GM19193 (cell line): ENCODE measurements around the gene GMIP.

ENCODE experiments used
- POLR2A ChIP-seq: IDR thresholded peaks from 4 replicates; pipeline ENCODE4 v1.6.1; 2011; ENCODE audit not compliant: insufficient read depth, insufficient read length; ENCODE audit errors: extremely low read depth

The GMIP gene

DNA sequence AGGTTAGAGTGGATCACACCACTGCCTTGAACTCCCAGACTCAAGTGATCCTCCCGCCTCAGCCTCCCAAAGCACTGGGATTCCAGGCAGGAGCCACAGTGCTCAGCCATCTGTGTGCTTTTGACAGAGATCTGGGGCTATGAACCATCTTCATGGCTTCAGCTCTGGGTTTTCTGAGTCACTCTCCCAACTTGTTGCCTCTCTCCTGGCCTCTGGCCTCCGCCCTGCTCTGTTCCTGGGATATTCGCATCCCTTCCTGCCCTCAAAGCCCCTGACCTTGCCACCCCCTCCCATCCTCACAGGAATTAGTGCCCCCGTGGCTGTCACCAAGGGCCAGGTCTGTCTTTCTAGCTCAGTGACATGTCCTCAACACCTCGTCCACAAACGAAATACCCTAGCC, 5.7 kb upstream of the GMIP start:
- TF ChIP-seq POLR2A: no peak

DNA sequence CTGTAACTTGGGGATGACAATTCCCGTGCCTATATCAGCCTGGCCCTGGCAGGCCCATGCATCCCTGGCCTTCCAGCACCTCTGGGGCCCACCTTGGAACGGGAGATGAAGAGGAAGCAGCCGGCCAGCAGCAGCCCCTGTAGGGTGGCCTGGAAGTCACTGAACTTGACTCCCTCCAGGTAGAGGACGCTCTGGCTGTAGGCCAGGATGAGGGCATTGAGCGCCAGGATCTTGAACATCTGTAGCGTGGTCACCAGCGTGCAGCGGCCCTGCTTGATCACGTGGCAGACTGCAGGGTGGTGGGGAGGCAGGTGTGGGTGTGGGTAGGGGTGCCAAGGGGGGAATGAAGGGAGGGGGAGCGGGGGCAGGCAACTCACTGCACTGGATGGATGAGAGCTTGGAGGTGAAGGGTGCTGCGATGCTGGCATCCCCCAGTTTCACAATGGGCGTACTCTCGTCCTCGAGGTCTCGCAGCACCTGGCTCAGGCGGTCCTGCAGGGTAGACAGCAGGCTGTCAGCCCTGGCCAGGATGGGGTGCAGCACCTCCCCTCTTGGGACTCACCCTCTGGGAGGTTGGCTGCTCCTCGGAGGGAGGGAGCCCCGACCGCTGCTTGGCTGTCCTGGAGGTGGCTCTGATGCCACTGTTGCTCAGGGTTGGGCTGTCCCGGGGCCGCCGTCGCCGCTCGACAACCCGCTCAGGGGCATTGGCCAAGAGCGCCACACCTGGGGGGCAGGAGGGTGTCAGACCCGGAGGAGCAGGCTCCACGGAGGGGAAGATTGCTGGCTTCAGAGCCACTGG, 3.8 kb upstream of the GMIP start:
- TF ChIP-seq POLR2A: no peak

DNA sequence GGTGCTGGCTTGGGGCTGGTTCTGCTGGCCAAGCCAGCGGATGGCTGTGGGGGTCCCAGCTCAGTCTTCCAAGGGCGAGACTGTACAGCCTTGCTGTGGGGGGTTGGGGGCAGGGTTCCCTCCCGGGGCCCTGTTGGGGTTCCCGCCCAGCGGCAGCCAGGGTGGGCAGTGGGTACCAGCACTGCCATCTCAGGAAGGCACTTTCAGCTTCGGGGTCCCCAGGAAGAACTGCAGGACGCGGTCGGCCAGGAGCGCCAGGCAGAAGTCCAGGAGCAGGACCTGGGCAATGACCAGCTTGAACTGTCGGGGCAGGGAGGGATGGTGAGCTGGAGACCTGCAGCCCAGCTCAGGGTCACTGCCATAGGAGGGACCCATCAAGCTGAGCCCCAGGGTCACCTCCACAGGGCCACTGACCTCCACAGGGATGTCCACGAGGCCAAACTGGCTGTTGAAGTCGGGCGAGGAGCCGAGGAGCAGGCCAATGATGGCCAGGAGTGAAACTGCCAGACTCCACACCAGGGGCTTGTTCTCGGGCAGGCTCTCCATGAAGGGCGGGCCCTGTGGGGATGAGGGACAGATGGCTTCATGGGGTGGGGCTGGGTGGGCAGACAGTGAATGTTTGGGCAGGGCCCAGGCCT, 1.9 kb upstream of the GMIP start:
- no peak for TF ChIP-seq POLR2A

DNA sequence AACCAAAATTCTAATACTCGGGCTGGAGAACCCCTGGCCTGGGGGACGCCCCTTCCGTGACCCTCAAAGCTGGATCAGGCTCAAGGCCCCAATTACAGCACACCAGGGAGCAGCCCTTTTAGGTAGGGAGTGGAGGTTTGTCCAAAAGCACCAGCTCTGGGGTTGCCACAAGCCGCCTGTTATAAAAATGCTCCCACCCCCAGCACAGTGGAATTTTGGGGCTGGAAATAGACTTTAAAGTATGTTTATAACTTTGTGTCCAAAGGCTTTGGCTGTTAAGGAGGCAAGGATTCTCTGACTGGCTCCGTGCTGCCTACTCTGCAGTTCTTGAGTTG, 564 bp upstream of the GMIP start:
- TF ChIP-seq POLR2A: no peak

DNA sequence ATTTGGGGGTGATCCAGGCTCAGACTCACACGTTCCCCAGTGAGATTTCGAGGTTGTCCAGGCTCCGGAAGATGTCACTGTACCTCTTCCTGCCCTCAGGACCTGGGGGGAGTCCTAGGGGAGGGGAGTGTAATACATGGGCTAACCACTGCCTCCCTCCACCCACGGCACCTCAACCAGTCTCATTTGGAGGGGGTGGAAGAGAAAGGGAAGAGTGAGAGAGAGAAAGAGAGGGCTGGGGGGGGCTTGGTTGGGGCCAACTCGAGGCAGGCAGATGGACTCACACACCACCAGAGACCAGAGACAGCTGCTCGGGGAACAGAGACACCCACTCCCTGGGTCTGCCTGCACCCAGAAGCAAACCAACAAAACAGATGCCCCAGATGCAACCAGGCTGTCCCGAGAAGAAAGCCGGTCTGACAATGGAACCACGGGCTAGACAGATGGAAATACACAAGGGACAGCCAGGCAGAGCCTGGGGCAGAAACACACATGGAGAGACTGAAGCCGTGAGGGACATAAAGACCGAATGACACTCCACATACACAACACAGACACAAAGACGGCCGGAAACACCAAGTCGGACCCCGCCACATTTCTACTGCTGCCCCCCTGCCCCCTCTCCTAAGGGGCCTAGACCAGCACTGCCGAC, 825 bp downstream of the GMIP start:
- no peak for TF ChIP-seq POLR2A

DNA sequence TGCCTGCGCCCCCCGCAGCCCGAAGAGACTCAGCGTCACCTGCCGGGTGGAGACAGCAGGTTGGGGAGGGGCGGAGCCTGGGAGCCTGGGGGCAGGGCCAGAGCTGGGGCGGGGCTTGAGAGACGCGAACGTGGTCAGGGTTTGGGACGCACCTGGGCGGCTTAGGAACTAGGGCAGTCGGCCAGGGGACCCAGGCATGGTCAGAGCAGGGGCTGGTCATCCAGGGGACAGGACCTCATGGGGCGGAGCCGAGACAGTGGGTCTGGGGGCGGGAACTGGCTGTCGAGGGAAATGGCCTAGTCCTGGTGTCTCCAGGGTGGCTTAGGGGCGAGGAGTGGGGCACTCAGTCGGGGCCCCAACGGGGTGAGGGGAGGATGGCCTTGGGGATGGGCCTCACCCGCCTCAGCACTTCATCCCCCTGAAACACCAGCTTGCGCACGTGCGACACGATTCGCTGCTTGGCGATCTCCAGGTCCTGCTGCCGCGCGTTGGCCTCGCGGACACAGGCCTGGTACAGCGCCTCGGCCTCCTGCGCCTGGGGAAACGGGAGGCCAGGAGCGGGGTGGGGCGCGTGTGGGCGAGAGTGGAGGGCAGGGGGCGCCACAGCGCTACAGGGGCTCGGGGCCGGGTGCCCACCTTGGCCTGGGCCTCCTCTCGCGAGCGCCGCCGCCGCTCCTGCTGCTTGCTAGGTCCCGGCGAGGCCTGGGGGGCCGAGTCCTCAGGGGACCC, 5.8 kb downstream of the GMIP start:
- no peak for TF ChIP-seq POLR2A

DNA sequence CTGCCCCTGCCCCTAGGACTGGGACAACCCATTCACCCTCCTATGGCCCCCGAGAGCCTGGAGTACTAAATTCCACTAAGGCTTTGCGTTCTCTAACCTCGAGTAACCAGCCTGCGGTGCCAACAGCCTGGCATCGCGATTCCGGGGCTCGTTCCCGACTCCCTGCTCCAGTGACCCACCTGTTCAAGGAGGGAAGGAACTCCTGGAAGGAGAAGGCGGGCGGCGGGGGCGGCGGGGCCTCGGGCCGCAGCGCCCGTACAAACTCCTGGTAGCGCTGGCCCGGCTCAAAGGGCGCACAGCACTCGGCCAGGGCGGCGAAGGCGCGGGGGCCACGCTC, 6.3 kb downstream of the GMIP start:
- TF ChIP-seq POLR2A: no peak

DNA sequence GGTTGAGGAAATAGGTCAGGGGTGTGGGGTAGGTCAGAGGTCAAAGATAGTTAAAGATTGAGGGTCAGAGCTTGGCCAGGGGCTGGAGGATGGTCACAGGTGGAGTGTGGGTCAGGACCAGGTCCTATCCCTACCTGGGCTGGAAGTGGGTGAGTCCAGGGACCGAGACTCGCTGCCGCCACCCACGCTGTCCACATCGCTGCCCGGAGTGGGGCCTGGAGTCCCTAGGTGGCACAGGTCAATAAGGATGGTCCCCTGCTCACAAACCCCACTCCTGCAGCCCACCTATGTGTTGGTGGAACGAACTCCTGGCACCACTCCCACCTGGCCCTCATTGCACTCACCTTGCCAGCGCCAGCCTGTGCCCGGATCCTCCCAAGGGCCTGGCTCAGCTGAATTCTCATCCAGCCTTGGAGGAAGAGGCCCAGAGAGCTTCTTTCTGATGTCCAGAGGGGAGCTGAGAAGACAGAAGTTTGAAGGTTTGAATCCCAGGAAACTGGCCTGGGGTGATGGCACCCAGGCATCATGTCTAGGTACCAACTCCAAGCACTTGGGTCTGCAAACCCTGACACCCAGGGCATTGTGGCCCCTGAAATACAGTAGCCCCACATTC, 6.8 kb downstream of the GMIP start:
- no peak for TF ChIP-seq POLR2A

DNA sequence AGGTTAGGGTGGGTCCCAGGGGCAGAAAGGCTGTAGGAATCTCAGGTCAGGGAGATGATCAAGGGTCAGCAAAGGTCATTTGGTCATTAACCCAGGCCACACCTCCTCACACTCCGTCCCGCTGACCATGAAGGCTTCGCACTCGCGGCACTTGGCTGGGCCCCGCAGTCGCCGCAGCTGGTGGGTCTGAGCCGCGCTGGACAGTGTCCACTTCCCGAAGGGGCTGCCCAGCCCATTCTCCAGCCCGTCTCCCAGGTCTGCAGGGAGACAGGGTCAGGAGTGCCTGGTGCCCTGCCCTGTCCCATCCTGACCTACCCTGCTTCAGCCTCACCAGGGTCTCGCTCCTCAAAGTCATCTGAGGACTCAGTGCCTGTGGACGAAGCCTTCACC, 8.1 kb downstream of the GMIP start:
- TF ChIP-seq POLR2A: no peak

DNA sequence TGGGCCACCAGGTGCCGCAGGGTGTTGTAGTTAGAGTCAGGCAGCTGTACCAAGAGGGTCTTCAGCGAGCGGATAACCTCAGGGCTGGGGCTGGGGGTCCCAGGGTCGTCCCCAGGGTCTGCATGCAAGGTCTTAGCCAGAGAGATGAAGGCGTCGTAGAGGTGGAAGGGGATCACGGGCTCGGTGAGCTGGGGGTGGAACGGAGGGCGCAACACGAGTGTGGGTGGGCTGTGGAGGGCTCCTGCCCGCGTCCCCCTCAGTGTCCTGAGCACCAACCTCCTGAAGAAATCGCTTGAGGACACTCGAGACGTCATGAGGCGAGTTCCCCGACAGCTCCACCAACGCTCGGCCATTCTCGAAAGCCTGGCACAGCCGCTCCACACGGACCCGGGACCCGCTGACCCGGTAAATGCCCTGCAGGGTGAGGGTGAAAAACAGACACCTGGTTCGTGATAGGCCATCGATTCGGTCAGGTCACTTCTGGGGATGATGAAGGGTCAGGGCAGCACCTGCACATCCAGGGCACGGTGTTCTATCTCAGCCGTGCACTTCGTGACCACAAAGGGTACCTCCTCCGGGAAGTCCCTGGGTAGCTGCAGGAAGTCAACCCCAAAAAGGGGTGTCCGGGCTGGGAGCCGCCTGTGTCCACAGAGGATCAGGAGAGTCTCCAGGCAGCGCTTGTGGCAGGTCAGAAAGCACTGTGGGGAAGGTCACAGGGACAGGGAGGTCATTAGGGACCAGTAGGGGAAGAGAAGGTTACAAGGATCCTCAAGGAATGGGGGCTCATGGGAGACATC, 8.7 kb downstream of the GMIP start:
- no peak for TF ChIP-seq POLR2A

DNA sequence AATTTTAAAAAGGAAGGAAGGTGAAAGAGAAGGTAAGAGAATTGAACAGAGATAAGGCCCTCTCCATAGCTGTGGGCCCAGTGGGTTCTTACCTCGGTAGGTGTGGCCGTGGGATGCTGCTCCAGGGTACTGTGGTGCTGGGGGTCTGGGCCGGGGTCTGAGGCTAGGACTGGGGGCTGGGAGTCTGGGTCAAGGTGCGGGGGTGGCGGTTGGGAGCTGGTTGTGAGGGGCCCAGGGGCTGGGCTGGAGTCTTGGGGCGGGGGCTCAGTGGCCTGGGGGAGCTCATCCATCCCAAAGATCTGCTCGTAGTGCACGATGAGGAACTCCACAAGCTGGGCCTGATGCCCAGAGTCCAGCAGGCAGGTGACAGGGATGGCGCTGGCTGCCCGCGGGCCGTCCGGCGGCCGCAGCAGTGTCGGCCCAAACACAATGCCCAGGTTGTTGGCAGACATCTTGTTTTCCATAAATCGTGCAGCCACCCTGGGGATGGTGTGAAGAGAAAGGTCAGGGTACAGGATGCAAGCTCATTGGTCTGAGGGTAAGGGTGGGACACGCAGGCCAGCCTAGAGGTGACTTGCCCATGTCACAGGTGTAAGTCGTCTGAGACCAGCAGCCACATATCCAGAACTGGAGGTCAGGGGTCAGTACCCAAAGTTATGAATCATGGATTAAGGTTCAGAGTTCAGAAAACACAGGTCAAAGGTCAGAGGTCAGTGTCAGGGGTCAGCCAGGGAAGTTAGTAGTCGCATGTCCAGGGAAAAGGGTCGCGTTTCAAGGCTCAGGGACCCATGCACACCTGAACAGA, 9.5 kb downstream of the GMIP start:
- TF ChIP-seq POLR2A: no peak

DNA sequence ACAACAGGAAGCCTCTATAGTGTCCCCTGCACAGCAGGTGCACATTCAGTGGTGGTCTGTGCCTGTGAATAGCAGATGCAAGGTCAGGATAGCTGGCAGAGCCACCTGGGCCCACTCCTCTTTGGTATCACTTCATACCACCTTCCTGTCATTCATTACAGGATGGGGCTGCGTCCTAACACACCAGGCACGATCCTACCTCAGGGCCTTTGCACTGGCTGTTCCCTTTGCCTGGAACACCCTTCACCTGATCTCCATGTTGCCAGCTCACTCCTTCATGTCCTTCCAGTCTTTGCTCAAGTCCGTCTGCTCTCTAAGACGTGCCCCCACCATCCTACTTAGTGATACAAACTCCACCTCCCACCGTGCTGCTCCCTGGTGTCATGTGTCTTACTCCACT, 10.8 kb downstream of the GMIP start:
- no peak for TF ChIP-seq POLR2A

DNA sequence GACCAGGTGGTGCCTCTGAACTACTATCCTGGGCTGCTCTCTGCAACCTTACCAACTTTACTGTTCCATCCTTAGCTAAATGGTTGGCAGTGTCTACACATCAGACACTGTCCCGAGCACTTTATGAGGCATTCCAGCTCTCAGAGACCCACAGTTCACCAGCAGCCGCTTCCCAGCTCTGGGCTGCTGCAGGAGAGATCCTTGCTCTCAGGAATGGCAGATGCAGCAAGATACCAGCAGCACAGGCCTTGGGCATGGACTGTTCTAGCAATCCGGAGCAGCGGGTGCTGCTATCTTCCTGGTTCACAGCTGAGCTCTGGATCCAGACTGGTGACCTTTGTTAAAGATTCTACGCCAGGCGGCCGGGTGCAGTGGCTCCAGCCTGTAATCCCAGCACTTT, 12.1 kb downstream of the GMIP start:
- TF ChIP-seq POLR2A: no peak

DNA sequence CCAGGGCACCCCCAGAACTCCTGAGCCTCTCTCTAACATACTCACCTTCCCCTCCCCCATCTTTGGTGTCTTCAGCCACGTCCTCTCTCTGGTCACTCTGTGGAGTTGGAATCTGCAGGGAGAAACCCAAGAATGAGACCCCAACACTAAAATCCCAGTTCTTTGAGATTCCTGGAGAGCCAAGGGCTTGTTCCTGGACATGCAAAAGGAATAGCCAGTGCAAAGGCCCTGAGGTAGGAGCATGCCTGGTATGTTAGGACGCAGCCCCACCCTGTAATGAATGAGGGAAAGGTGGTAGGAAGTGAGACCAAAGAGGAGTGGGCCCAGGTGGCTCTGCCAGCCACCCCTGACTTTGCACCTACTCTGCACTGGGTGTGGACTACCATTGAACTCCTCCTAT, 13.0 kb downstream of the GMIP start:
- TF ChIP-seq POLR2A: no peak
